NCI-H1417 (cell line): ENCODE data around the gene SERHL2.
"Not testable (repeated sequence)": the region's sequence is repeated elsewhere in the genome, so short reads cannot be mapped to it uniquely, and the experiment has no call there.

Experiments
- DNase-seq, 3 experiments: peaks; one replicate each; lab custom pipeline; 2025; lab: John Stamatoyannopoulos, UW

Gene SERHL2

GRCh38 chr22:42607641-42608040 lies 53.9 kb downstream of the SERHL2 start:
- not testable (repeated sequence) for DNase-seq

GRCh38 chr22:42608136-42608822 lies 54.5 kb downstream of the SERHL2 start:
- no peak for DNase-seq

- peak in 1 of 3 experiments; percentile 3 for DNase-seq
Observed at GRCh38 chr22:42608823-42609361, 55.1 kb downstream of the SERHL2 start.

- no peak for DNase-seq
Observed at GRCh38 chr22:42610186-42610585, 56.4 kb downstream of the SERHL2 start.

- DNase-seq, result no peak
Observed at GRCh38 chr22:42611051-42611450, 57.3 kb downstream of the SERHL2 start.

- DNase-seq, result no peak
Observed at GRCh38 chr22:42612336-42612735, 58.6 kb downstream of the SERHL2 start.

- peak in 2 of 3 experiments; percentile 51 to 67 for DNase-seq
Observed at GRCh38 chr22:42613872-42614301, 60.1 kb downstream of the SERHL2 start.

- DNase-seq, result peak; percentile 93 to 97 (median 95)
Observed at GRCh38 chr22:42614312-42615091, 60.7 kb downstream of the SERHL2 start, which contains the start of gene POLDIP3. TSS of gene POLDIP3 (minus strand) at chr22:42614883. CDS start at chr22:42614857, 26 bp downstream.

- DNase-seq, result peak; percentile 85 to 97 (median 87)
Observed at GRCh38 chr22:42615092-42615859, 61.5 kb downstream of the SERHL2 start.

- not testable (repeated sequence) for DNase-seq
Observed at GRCh38 chr22:42615860-42616175, 62.1 kb downstream of the SERHL2 start.

DNA sequence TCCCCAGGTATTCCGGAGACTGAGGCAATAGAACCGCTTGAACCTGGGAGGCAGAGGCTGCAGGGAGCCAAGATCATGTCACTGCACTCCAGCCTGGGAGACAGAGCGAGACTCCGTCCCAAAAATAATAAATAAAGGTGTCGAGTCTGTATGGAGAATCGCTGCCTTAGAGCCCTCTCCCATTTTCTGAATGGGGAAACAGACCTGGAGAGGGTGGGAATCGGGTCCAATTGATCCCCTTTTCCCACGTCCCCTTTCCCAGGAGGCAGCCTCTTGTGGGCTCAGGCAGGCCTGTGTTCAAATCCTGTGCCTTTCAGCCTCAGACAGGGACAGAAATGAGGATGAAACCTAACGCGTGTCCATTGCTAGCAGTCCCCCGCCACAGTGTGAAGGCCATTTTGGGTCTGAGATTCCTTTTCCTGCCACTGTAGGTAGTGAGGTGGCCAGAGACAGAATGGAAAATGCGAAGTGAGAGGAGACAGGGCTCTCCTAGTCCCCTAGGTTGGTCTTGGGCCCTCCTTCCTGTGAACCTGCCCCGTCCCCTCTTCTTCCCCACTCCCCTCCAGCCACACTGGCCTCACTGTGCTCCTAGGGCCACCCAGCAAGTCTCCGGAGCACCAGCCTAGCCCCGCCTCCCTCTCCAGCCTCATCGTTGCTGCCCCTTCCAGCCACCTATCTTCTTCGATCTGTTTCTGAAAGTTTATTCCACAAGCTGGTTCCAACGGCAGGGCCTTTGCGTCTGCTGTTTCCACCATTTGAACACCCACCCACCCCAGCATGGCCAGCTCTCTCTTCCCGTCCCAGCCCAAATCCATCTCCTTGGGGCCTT lies 63.6 kb downstream of the SERHL2 start:
- no peak for DNase-seq

- no peak for DNase-seq
Observed at GRCh38 chr22:42619261-42620063, 65.7 kb downstream of the SERHL2 start.

DNA sequence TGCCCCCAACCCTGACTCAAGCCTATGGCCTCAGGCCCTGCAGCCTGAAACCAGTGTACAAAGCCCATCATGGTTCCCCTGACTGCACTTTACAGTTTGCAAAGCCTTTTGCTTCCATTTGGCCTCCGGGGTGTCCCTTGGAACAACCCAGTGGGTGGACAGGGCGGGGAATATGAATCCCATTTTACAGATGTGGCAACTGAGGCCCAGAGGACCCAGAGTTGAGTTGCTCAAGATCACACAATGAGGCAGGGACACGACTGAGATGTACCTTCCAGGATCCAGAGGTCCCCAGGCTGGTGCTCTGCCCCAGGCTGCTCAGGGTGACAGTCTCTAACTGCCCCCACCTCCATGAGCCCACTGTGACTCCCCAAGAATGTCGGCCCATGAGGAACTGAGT lies 66.3 kb downstream of the SERHL2 start:
- no peak for DNase-seq

- DNase-seq, result peak; percentile 4 to 32 (median 5)
Observed at GRCh38 chr22:42621505-42622002, 67.8 kb downstream of the SERHL2 start.

GRCh38 chr22:42622061-42622710 lies 68.4 kb downstream of the SERHL2 start:
- DNase-seq, result no peak

GRCh38 chr22:42623301-42623751 lies 69.6 kb downstream of the SERHL2 start:
- DNase-seq, result no peak
